ENCODE data around the gene GLIS2.

DNA sequence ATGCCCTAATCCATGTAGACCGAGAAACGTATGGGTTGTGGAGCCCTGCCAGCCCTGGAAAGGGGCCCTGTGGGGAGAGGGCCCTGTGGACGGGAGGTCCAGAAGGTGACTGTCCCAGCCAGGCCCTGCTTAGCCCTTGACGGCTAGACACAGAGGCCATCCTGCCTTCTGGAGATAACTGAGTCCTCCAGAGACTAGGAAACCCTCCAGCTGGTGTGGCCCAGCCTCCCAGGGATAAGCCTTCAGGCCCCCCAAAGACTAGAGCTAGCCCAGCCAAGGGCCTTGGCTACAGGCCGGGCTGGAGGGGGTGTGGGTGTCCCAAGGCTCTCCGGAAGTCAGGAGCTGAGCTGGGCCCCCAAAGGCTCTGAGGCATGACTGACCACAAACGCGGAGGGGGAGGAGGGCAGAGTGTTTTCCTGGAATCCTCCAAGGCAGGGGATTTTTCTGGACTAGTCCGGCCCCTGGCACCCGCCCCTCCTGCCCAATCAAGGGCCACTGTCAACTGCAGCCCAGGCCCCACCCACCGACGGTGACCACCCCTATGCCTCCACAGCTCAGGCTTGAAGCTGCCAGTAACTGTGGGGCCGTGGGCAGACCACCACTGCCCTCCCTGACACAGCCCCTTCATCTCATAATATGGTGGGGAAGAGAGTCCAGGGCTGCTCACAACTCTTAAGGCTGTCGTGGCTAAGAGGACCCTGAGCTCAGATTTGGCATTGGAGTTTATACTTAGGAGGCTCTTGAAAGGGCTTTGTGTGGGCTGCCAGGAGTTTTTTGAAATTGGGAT is 54.9 kb downstream of the GLIS2 start:
- TF ChIP-seq EZH2 (IDR thresholded peaks at IDR 0.05; ENCODE audit: low read length, missing control alignments) = no peak
- TF ChIP-seq CTCF (conservative IDR thresholded peaks at IDR 0.05 in 1 of 2, IDR thresholded peaks at IDR 0.05 in 1 of 2; ENCODE audit: low read depth in 1 of 2, low read length in 2 of 2) = no peak

Measured in fibroblast of lung (primary cell).